GM12878 (cell line): ENCODE measurements around the gene TOR1A. TPM values are rescaled to one million over a fixed set of nuclear protein-coding genes. Genes with fewer than 3 reads are reported as not detected.

Experiments
- ATAC-seq: fragments of 200-7000 bp; cut with Tn5 transposase; 3 replicates; pipeline ENCODE4 v1.9.1; 2020; ENCODE audit warnings: mild to moderate bottlenecking, moderate library complexity
- BruUV-seq: library from RNA; stranded (reverse); fragments of 400-500 nt; replicated peaks from 2 replicates; lab custom pipeline; 2021; lab: Mats Ljungman, UMichigan
- CTCF ChIA-PET: fragments of 300-600 bp; sonication (Branson Sonifier 250); formaldehyde crosslinking; extraction: SDS; loops from one replicate; lab custom pipeline; 2021; ENCODE audit warnings: inconsistent platforms; lab: Yijun Ruan, JAX
- POLR2A ChIA-PET: fragments of 350-600 bp; formaldehyde crosslinking; extraction: SDS; loops from one replicate; lab custom pipeline; 2021; ENCODE audit warnings: inconsistent platforms; lab: Charles Lee
- RAD21 ChIA-PET: fragments of 300-600 bp; sonication (Branson Sonifier 250); formaldehyde crosslinking; loops from one replicate; lab custom pipeline; 2023; ENCODE audit warnings: antibody characterized with exemption; ENCODE audit not compliant: unreplicated experiment; lab: Charles Lee
- SMC1A ChIA-PET: fragments of 300-600 bp; sonication (Branson Sonifier 250); formaldehyde crosslinking; loops from one replicate; lab custom pipeline; 2023; ENCODE audit not compliant: unreplicated experiment, uncharacterized antibody; lab: Charles Lee
- DNase-seq: peaks from one replicate; pipeline ENCODE4 v3.0.0-alpha.2; 2011; ENCODE audit warnings: low read depth, low spot score
- FAIRE-seq: peaks from 3 replicates; lab custom pipeline; 2011; peaks lifted over from hg19 to GRCh38; lab: Jason Lieb, UNC
- H2AFZ ChIP-seq: 2 replicates; pipeline ENCODE4 v1.6.0; 2011; ENCODE audit warnings: low read depth, low read length, control low read depth; ENCODE audit not compliant: control insufficient read depth
- H3K27ac ChIP-seq: 2 replicates; pipeline ENCODE4 v1.5.1; 2011; ENCODE audit warnings: control low read depth; ENCODE audit not compliant: control insufficient read depth, insufficient read depth
- H3K27me3 ChIP-seq, 2 experiments: replicated peaks in 1 of 2; 2 replicates each; pipeline versions ENCODE4 v1.6.0 to v1.6.1; 2011; ENCODE audit warnings: low read length in 1 of 2; ENCODE audit not compliant: control insufficient read depth in 2 of 2, insufficient read depth in 2 of 2
- H3K36me3 ChIP-seq, 2 experiments: 2 replicates each; pipeline ENCODE4 v1.5.1; 2011; ENCODE audit warnings: low read length in 1 of 2; ENCODE audit not compliant: control insufficient read depth in 2 of 2, insufficient read depth in 2 of 2
- H3K4me1 ChIP-seq: 2 replicates; pipeline ENCODE4 v1.6.1; 2011; ENCODE audit warnings: mild to moderate bottlenecking, low read length, moderate library complexity, mixed read lengths; ENCODE audit not compliant: control insufficient read depth, insufficient read depth
- H3K4me2 ChIP-seq: 2 replicates; pipeline ENCODE4 v1.6.0; 2011; ENCODE audit warnings: control low read depth; ENCODE audit not compliant: control insufficient read depth, insufficient read depth
- H3K4me3 ChIP-seq: fragments of 200-600 bp; sonication (generic); 2 replicates; pipeline ENCODE4 v1.5.1; 2016
- H3K79me2 ChIP-seq: 2 replicates; pipeline ENCODE4 v1.6.0; 2011; ENCODE audit warnings: low read length; ENCODE audit not compliant: control insufficient read depth, insufficient read depth
- H3K9ac ChIP-seq: 2 replicates; pipeline ENCODE4 v1.8.0; 2011; ENCODE audit warnings: low read length, control low read depth, mixed read lengths; ENCODE audit not compliant: control insufficient read depth, insufficient read depth
- H3K9me3 ChIP-seq: replicated peaks from 3 replicates; pipeline ENCODE4 v1.5.1; 2011; ENCODE audit warnings: mild to moderate bottlenecking, low read length; ENCODE audit not compliant: control insufficient read depth, insufficient read depth
- H4K20me1 ChIP-seq: 2 replicates; pipeline ENCODE4 v1.6.0; 2011; ENCODE audit not compliant: control insufficient read depth, insufficient read depth
- ATF7 ChIP-seq: fragments of 450-650 bp; IDR thresholded peaks from 2 replicates; pipeline ENCODE4 v1.6.1; 2016; ENCODE audit warnings: low read depth, mild to moderate bottlenecking
- CEBPZ ChIP-seq: fragments of 150-350 bp; IDR thresholded peaks from 2 replicates; pipeline ENCODE4 v1.6.1; 2016; ENCODE audit warnings: low read depth, low read length
- E2F4 ChIP-seq: IDR thresholded peaks from 2 replicates; pipeline ENCODE4 v1.6.1; 2012; ENCODE audit warnings: low read depth, low read length, improper control_type of control experiment
- EED ChIP-seq: sonication (generic); IDR thresholded peaks from 2 replicates; pipeline ENCODE4 v1.6.1; 2016; ENCODE audit warnings: antibody characterized with exemption, low read depth
- ESRRA ChIP-seq: IDR thresholded peaks from 2 replicates; pipeline ENCODE4 v1.6.1; 2012; ENCODE audit warnings: mild to moderate bottlenecking, low read length, improper control_type of control experiment
- FOS ChIP-seq: IDR thresholded peaks from 3 replicates; pipeline ENCODE4 v1.6.1; 2011; ENCODE audit warnings: borderline replicate concordance; ENCODE audit not compliant: insufficient read length; ENCODE audit errors: extremely low read depth
- FOXM1 ChIP-seq: IDR thresholded peaks from 2 replicates; pipeline ENCODE4 v1.6.1; 2012; ENCODE audit warnings: low read depth, mild to moderate bottlenecking, inconsistent platforms, low read length, moderate library complexity
- HDAC2 ChIP-seq: fragments of 200-600 bp; sonication (generic); IDR thresholded peaks from 2 replicates; pipeline ENCODE4 v1.6.1; 2017
- JUND ChIP-seq: IDR thresholded peaks from 2 replicates; pipeline ENCODE4 v1.6.1; 2012; ENCODE audit warnings: low read depth, mild to moderate bottlenecking, low read length, improper control_type of control experiment, moderate library complexity
- MYB ChIP-seq: fragments of 150-350 bp; IDR thresholded peaks from 2 replicates; pipeline ENCODE4 v1.6.1; 2014; ENCODE audit warnings: mild to moderate bottlenecking, low read depth, low read length, borderline replicate concordance
- NR2C1 ChIP-seq: fragments of 450-650 bp; IDR thresholded peaks from 2 replicates; pipeline ENCODE4 v1.6.1; 2017; ENCODE audit warnings: antibody characterized with exemption, mild to moderate bottlenecking, moderate library complexity
- PAX5 ChIP-seq: IDR thresholded peaks from 2 replicates; pipeline ENCODE4 v1.6.1; 2011; ENCODE audit warnings: low read depth, low read length, borderline replicate concordance
- POLR2A ChIP-seq: IDR thresholded peaks from 2 replicates; pipeline ENCODE4 v1.6.1; 2011; ENCODE audit warnings: low read depth, mild to moderate bottlenecking, low read length
- RELB ChIP-seq: fragments of 450-650 bp; IDR thresholded peaks from 2 replicates; pipeline ENCODE4 v1.6.1; 2017; ENCODE audit warnings: low read depth, mild to moderate bottlenecking, moderate library complexity
- SPI1 ChIP-seq: IDR thresholded peaks from 2 replicates; pipeline ENCODE4 v1.6.1; 2011; ENCODE audit warnings: low read depth, mild to moderate bottlenecking, low read length, moderate library complexity, borderline replicate concordance; ENCODE audit not compliant: insufficient read depth
- ZBED1 ChIP-seq: IDR thresholded peaks from 2 replicates; pipeline ENCODE4 v1.6.1; 2016; ENCODE audit warnings: borderline replicate concordance
- ZBTB33 ChIP-seq: fragments of 450-650 bp; IDR thresholded peaks from 2 replicates; pipeline ENCODE4 v1.6.1; 2017; ENCODE audit warnings: mild to moderate bottlenecking
- WGBS: methylation state at CpG from one replicate; pipeline ENCODE4 v1.1.6; 2016; ENCODE audit warnings: low lambda C conversion rate; ENCODE audit not compliant: insufficient replicate concordance, insufficient coverage; ENCODE audit errors: missing lambda C conversion rate; 5-methylcytosine and 5-hydroxymethylcytosine counted together
- in situ Hi-C: fragments of 300-500 bp; cut with MboI; formaldehyde crosslinking; loops from 9 replicates; pipeline ENCODE4 v1.14.3; 2018; ENCODE audit warnings: mixed read lengths
- intact Hi-C: fragments of 100-400 bp; cut with micrococcal nuclease; formaldehyde crosslinking; loops from one replicate; pipeline ENCODE4 v1.14.2; 2022; ENCODE audit not compliant: unreplicated experiment
- polyA plus RNA-seq, 11 experiments: library from polyadenylated mRNA; depleted of rRNA in 4 of 11; unstranded in 6 of 11; stranded (reverse) in 5 of 11; fragments of >200 nt; fragmentation: Nextera tagmentation in 4 of 11; fragmentation: Illumina TruSeq in 1 of 11; extraction: Ambion mirVana in 4 of 11; extraction: Trizol in 1 of 11; gene quantifications; 1 replicate in 1 of 11; 2 replicates in 10 of 11; pipeline versions ENCODE4 v1.2.1 to v1.2.3, GENCODE V29; 2011 to 2016; ENCODE audit warnings: inconsistent platforms in 2 of 11, missing spikeins in 2 of 11, low read depth in 1 of 11
- total RNA-seq, 4 experiments: library from RNA; depleted of rRNA in 3 of 4; stranded (reverse); fragments of >200 nt in 3 of 4; fragmentation: Illumina TruSeq in 1 of 4; extraction: Trizol in 1 of 4; gene quantifications; 2 replicates each; pipeline versions ENCODE4 v1.2.1 to v1.2.3, GENCODE V29; 2013 to 2021

The TOR1A gene
- total and polyA plus RNA-seq, 10 of the 15 experiments (the other 5 are each of a cell fraction or from before 2014, with no cell fraction given) = 3.2 to 60.8 (median 38.6) TPM

- Histone ChIP-seq H3K79me2 (peaks cover 6% of the 10 kb centered on the region), H3K9me3 (no peaks in the 10 kb centered on the region), H2AFZ (no peak overlapping the region), H3K4me3 (no peak overlapping the region), H3K27ac (no peak overlapping the region), H3K4me2 (no peak overlapping the region), H3K9ac (no peak overlapping the region), H3K36me3 (peaks cover 6 to 16% of the 10 kb centered on the region in 2 experiments; a peak in 3 of 4 replicates), H3K4me1 (no peaks in the 10 kb centered on the region), H4K20me1 (no peaks in the 10 kb centered on the region), H3K27me3 (no peaks in the 10 kb centered on the region)
- in situ Hi-C loops = loop anchor here (25.0 kb wide), 1 partner anchor 1434 kb away; no protein-coding TSS in a partner anchor
- RAD21 ChIA-PET = no interaction called here
- CTCF ChIA-PET = no interaction called here
- DNase-seq = no peak
- FAIRE-seq = no peak
- no TSS peak for BruUV-seq
- POLR2A ChIA-PET = interaction anchor here (0.6 to 1.0 kb wide), 2 partner anchors 10 to 108 kb away, joined by 4 to 6 read pairs; no protein-coding TSS in a partner anchor
- 93% methylated on average over 9 of the region's 9 CpGs for WGBS
- no peak for ATAC-seq
- intact Hi-C loops = no loop called here
- SMC1A ChIA-PET = no interaction called here
- TF ChIP-seq POLR2A (no peak), HDAC2 (no peak), SPI1 (no peak), FOS (no peak), ESRRA (no peak), CEBPZ (no peak), JUND (no peak), MYB (no peak), RELB (no peak), ZBED1 (no peak), ATF7 (no peak), EED (no peak), PAX5 (no peak), FOXM1 (no peak), E2F4 (no peak), NR2C1 (no peak), ZBTB33 (no peak)
Measured at GRCh38 chr9:129828051-129828450, 4.1 kb upstream of the TOR1A start.
